NCI-H2171 treated with DMSO at 0.1 percent for 48 hours (cell line): ENCODE data around the gene FGF12.
A peak's percentile ranks its signal among the peaks of the same experiment; 100 is the strongest.

Experiments
- DNase-seq: peaks from one replicate; lab custom pipeline; 2025; lab: John Stamatoyannopoulos, UW

Gene FGF12

DNA sequence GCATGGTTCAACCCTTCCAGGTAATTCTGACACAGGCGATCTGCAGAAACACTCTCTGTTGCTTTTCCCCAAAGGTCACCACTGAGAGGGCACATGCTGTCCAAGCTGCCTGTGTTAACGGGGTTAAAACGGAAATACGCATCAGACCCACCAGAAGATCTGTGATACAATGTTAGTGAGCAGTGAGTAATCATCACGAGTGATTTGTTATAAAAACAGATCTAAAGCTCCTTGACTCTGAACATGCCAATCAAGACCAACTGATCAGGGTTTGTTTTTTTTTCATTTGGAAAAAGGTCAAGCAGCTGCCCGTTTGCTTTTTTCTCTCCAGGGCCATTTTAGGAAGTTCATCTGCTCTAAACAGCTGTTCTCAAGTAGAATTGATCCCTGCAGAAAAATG, 43.2 kb downstream of the FGF12 start:
- peak; percentile 68 for DNase-seq

DNA sequence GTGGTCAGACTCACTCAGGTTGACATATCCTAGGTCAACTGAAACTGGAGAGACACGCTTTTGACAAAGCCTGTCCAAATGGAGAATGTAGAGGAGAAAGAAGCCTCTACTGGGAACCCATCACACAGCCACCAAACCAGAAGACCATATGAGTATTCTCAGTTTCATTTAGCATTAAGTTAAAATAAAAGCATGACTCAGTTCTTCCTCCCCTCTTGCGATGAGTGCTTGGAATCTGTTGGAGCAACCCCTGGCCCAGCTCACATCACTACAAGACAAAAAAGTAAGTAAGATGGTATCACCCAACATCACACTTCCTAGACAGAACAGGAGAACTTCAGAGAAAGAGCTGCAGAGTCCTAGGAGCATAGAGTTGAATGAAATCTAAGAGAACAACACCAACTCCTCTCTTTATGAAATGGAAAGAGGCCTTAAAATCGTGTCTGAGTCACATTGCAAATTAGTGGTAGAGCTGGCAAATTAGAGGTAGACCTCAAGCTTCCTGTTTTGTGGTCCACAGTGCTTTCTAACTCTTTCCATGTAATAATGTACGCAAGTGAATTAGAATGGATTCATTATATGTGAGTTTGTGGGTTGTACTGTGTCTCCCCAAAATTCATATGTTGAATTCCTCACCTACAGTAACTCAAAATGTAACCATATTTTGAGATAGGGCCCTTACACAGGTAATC, 51.2 kb downstream of the FGF12 start:
- DNase-seq = no peak

GRCh38 chr3:192655628-192656027, 71.7 kb downstream of the FGF12 start:
- no peak for DNase-seq

GRCh38 chr3:192655040-192655439, 72.3 kb downstream of the FGF12 start:
- no peak for DNase-seq

GRCh38 chr3:192653862-192654261, 73.5 kb downstream of the FGF12 start:
- no peak for DNase-seq

DNA sequence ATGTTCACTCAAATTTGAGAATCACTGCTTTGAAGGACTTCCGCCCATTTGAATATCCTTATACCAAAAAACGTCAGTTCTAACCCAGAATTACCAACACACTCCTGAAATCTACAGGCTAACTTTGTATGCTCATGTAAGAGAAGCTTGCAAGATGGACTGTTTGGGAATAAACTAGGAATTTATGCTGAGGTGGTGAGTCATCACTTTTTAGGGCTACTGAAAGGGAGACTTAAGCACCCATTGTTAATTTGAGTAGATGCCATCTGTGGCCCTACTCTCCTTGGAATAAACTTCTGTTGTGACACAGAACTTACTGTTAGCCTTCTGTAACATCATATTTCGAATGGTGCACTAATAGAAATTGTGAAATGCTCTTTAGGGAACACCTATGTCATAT, 74.6 kb downstream of the FGF12 start:
- DNase-seq = peak; percentile 11

GRCh38 chr3:192651836-192652512, 75.4 kb downstream of the FGF12 start:
- DNase-seq = no peak

DNA sequence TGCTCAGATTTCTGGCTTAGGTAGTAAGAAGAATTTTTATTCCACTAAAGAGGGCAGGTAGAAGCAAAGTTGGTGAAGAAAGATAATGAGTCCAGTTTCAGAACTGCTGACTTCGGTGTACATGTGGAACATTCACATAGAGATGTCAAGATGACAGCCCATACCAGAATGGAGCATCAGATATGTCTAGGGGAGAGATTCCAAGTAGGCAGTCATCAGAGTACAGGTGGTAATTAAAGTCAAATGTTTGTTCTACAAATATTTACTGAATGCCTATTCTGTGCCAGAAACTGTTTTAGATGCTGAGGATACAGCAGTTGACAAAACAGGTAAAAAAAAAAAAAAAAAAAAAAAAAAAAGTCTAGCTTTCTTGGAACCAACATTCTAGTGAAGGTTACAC, 81.9 kb downstream of the FGF12 start:
- DNase-seq = no peak

DNA sequence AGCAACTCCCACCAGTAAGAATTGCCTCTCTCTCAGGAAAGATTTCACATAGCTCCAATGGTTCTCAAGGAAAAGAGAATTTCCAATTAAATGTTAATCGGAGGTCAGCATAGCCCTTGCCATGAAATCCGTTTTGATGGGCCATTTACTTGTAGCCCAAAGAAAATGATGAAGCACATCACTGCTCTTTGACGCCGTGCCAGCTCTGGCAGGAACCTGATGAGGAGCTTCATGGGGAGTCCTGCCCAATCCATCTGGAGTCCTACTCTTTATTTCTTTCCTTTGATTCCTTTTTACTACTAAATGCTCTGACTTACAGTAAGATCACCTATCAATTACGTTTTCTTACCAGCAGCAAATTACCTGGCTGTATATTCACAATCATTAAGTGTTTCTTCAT, 84.7 kb downstream of the FGF12 start:
- peak; percentile 46 for DNase-seq

GRCh38 chr3:192641919-192642318, 85.4 kb downstream of the FGF12 start:
- no peak for DNase-seq

DNA sequence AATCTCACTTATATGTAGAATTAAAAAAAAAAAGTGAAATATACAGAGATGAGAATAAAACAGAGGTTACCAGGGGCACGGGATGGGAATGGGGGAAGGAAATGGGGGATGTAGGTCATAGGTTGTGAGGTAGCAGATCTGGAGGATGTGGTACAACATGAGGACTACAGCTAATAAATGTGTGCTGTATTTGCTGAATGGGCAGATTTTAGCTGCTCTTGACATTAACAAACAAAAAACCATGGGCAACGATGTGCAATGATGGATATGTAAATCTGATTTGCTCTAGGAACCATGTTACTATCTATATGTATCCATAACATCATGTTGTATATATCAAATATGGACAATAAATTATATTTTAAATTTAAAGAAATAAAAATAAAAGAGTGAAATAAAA, 87.4 kb downstream of the FGF12 start:
- no peak for DNase-seq

DNA sequence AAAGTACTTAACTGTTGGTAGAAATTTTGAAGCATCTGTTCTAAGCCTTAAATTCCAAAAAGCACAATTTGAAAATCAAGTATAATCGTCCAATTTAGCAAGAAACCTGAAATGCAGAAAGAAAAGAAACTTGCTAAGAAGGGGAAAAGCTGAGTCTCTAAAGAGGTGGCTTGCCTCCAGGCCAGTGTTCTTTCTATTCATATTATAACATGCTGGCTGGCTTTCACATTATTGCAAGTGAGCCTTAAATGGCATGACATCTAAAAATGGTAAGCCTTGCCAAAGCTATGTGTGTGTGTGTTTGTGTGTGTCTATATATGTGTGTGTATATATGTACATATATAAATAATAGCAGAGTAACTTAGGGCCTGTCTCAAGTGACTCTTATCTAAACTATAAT, 89.5 kb downstream of the FGF12 start:
- no peak for DNase-seq

DNA sequence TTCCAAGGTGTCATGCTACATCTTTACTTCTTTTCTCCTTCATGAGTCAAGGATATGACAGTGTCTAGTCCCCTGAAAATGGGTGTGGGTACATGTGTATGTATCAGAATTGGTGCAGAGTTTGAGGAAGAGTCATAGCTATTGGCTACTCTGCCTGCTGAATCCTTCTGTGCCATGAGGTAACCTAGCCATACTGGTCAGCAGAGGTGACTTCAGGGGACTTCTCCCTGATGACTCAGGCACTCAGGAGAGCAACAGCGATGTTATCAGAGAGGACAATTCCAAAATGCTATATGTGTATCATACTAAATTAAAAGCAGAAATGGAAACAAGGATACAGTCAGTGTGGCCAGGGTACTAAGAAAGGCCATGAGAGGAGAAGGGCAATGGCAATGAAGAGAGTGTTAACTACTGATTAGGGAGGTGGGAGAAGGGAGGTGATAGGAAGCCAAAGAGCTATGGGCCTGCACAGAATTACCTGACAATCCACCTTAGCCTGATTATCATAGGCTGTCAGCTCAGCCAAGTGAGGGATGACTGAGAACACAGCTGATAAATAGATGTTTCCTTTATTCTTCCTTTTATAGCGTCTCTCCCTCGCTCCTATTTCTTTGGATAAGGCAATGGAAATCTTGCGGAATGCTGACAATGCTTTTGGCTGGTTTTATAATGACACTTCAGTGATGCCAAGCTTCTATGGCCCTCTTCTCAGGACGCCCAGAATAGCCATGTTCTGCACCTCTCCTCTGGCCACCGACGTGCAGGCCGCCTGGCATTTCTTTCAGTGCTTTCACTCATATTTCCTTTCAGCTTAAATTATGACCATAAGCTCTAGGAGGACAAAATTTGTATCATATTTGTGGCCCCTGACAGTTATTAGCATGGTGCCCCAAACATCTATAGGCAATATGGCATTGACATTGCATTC, 90.6 kb downstream of the FGF12 start:
- no peak for DNase-seq

DNA sequence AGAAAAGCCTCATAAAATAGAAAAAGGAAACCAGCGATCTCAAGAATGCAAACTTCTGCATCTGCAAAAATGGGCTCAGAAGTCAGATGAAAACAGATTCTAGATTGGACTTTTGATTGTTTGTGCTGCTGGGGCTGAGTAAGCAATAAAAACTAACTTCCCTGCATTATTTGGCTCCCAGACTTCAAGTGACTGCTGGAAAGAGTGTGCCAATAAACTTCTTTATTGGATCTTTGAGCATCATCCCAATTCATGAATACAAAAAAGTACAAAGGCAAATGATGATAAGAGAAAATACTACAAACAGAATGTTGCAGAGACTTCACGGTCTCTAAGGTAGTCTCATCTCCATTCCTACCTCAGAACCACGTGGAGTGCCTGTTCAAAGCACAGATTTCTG, 97.9 kb downstream of the FGF12 start:
- DNase-seq = no peak

DNA sequence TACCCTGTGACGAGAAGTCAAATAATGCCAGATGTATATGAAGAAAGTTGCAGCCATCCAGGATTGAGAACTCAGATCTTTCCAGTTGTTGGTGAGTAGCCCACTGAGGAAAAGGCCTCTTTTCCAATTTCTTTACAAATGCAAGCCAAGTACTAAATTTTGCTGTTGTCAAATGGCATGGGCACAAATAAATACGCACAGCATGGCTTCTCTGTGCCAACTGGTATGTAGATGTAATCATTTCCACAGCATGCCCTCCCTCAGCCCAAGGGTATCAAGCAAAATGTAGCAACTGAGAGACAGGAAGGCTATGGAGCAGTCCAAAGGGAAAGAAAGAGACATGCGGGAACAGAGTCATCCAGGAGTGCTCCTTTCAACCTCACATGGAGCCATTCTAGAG, 105.4 kb downstream of the FGF12 start:
- DNase-seq = no peak

DNA sequence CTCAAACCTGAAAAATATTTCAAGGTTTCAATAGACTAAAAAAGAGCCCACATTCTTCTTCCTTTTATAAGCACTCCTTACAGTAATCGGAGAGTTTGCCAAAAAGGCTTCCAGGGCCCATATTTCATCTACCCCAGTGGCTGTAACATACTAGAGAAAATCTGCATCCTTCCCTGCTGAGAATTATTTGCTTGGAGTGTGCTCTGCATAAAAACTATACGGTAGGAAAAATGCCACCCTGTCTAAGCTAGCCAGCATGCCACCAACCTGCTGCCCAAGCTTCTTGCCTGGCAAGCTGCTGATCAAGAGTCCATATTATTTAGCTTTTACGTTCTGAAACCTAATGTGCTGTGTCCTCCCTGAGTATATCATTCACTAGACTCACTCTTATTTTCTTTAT, 107.1 kb downstream of the FGF12 start:
- DNase-seq = no peak

GRCh38 chr3:192611411-192611810, 115.9 kb downstream of the FGF12 start:
- DNase-seq = no peak

DNA sequence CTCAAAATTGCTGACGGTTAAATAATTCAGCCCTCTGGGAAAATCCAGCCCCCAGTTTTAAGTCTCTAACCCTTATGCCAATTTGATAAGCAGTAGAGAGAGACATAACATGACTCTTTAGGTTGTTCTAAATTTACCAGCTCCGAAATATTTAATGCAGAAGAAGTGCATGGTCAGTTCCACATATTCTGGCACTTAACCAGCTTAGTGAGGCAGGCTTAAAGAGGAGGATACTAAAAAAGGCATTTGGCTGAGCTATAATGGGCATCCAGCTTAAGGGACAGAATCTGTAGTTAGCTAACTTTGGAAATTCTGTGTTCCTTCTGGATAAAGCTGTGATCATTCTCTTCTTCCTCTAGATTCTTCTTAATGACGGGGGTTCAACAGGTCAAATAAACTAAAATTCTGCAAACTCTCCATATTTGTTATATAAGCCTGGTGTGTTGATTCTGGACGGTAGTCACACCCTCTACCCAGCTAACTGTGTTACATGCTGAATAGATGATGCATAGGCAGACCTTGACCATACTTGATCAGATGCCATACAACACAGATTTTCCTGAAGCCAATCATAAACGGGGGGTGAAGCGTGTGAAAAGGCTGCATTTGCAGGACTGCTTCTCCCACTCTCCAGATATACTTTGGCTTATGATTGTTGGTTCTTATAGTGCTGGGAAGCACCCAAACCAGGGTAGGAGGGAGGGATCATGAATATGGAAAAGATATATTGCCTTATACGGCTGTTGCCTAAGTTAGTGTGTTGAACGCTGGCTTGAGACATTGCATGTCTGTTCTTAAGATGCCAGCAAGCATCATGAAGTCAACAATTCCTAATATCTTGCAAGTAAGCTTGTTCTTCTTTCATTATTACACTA, 118.4 kb downstream of the FGF12 start:
- no peak for DNase-seq

- DNase-seq = no peak
Measured at GRCh38 chr3:192607798-192608197, 119.5 kb downstream of the FGF12 start.

GRCh38 chr3:192597913-192598312, 129.4 kb downstream of the FGF12 start:
- no peak for DNase-seq

DNA sequence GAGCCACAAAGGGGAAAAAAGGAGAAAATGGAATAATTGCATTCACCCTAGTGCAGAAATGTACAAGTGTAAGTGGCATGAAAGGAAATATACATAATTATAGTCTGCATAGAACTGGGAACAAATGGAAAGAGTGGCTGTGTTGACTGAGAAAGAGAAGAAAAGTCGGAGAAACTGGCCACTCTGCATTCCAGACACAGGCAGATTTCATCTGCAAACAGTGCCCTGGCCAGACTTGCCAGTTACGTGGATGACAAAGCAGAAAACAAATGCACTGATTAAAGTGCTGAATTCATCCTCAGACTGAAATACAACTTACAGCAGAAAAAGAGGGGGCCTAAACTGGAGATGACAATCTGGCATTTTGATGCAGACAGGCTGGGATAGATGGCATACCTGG, 129.8 kb downstream of the FGF12 start:
- no peak for DNase-seq

DNA sequence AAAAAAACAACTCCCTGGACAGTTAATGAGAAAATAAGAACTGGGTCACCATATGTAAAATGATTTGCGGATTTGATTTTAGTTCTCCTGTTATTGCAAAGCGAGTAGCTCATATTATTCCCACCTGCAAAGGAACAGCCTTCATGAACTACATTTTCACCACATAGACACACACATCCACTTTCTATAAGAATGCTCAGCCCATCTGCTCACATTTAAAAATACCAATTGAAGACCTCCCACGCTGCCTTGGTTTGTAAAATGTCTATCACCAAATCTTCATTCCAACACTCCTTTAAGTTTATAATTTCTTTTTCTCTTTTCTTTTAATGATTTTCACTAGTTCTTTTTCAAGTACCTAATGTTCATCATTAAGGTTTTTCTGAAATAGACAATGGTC, 148.6 kb downstream of the FGF12 start:
- DNase-seq = no peak
